Kidney epithelial cell (primary cell): ENCODE data around the gene STN1. TPM values are rescaled to one million over a fixed set of nuclear protein-coding genes. Genes with fewer than 3 reads are reported as not detected.

Experiments
- DNase-seq: peaks from one replicate; pipeline ENCODE4 v3.0.0-alpha.2; 2010; ENCODE audit warnings: low read depth
- H3K27me3 ChIP-seq: 2 replicates; pipeline ENCODE4 v1.6.0; 2011; ENCODE audit warnings: low read length; ENCODE audit not compliant: control insufficient read depth, insufficient read depth
- H3K36me3 ChIP-seq: 2 replicates; pipeline ENCODE4 v1.5.1; 2011; ENCODE audit warnings: low read length; ENCODE audit not compliant: control insufficient read depth, insufficient read depth
- H3K4me3 ChIP-seq: 2 replicates; pipeline ENCODE4 v1.5.1; 2011; ENCODE audit warnings: low read depth, mild to moderate bottlenecking, control low read depth, low read length
- CTCF ChIP-seq: IDR thresholded peaks from 2 replicates; pipeline ENCODE4 v1.5.1; 2011; ENCODE audit warnings: mild to moderate bottlenecking, moderate library complexity, low read length, control low read depth, inconsistent platforms; ENCODE audit not compliant: insufficient read depth, poor library complexity, severe bottlenecking
- total RNA-seq: library from RNA; depleted of rRNA; stranded (reverse); fragments of >200 nt; gene quantifications from 2 replicates; pipeline ENCODE4 v1.2.3, GENCODE V29; 2015

Gene STN1
- total RNA-seq, 1 donor from 2014 or later: 25.1 TPM

GRCh38 chr10:103882285-103883007, 35.5 kb downstream of the STN1 start:
- no peaks in the 10 kb centered on the region for H3K27me3 ChIP-seq
- DNase-seq: no peak
- no peak for TF ChIP-seq CTCF
- no peak overlapping the region for H3K4me3 ChIP-seq
- H3K36me3 ChIP-seq: no peaks in the 10 kb centered on the region

- TF ChIP-seq CTCF: no peak
- Histone ChIP-seq H3K36me3 (no peaks in the 10 kb centered on the region), H3K4me3 (no peak overlapping the region), H3K27me3 (no peaks in the 10 kb centered on the region)
- no peak for DNase-seq
Measured at GRCh38 chr10:103881416-103882284, 36.3 kb downstream of the STN1 start.

GRCh38 chr10:103879831-103880230, 38.2 kb downstream of the STN1 start:
- Histone ChIP-seq H3K36me3 (no peaks in the 10 kb centered on the region), H3K27me3 (no peaks in the 10 kb centered on the region), H3K4me3 (no peak overlapping the region)
- TF ChIP-seq CTCF: no peak
- DNase-seq: no peak

- TF ChIP-seq CTCF: no peak
- Histone ChIP-seq H3K27me3 (no peaks in the 10 kb centered on the region), H3K4me3 (no peak overlapping the region), H3K36me3 (no peaks in the 10 kb centered on the region)
- DNase-seq: no peak
Measured at GRCh38 chr10:103879409-103879808, 38.6 kb downstream of the STN1 start.

GRCh38 chr10:103877861-103878260, 40.1 kb downstream of the STN1 start:
- H3K36me3 ChIP-seq: no peaks in the 10 kb centered on the region
- no peak for DNase-seq
- H3K4me3 ChIP-seq: no peak overlapping the region
- no peaks in the 10 kb centered on the region for H3K27me3 ChIP-seq
- no peak for TF ChIP-seq CTCF
